Smooth muscle cell (in vitro differentiated cells): ENCODE results near the gene LRP5. TPM values are rescaled to one million over a fixed set of nuclear protein-coding genes. Genes with fewer than 3 reads are reported as not detected.

Experiments
- DNase-seq: peaks from one replicate; lab custom pipeline; 2025; ENCODE audit not compliant: unreplicated experiment; lab: John Stamatoyannopoulos, UW
- H2AFZ ChIP-seq: fragments of 200-600 bp; sonication (generic); 2 replicates; pipeline ENCODE4 v1.6.0; 2016; ENCODE audit warnings: antibody characterized with exemption, low read depth, mild to moderate bottlenecking
- H3F3A ChIP-seq: fragments of 200-600 bp; sonication (generic); 2 replicates; pipeline ENCODE4 v1.6.0; 2017; ENCODE audit warnings: antibody characterized with exemption, low read depth
- H3K27ac ChIP-seq: fragments of 200-600 bp; sonication (generic); 2 replicates; pipeline ENCODE4 v1.5.1; 2016; ENCODE audit warnings: low read depth, mild to moderate bottlenecking
- H3K27me3 ChIP-seq: fragments of 200-600 bp; sonication (generic); 2 replicates; pipeline ENCODE4 v1.6.1; 2016; ENCODE audit warnings: low read depth, mild to moderate bottlenecking
- H3K36me3 ChIP-seq: fragments of 200-600 bp; sonication (generic); 2 replicates; pipeline ENCODE4 v1.5.1; 2016; ENCODE audit warnings: low read depth
- H3K4me1 ChIP-seq: fragments of 200-600 bp; sonication (generic); 2 replicates; pipeline ENCODE4 v1.5.1; 2016; ENCODE audit warnings: low read depth
- H3K4me2 ChIP-seq: fragments of 200-600 bp; sonication (generic); 2 replicates; pipeline ENCODE4 v1.6.0; 2016; ENCODE audit warnings: mild to moderate bottlenecking
- H3K4me3 ChIP-seq: fragments of 200-600 bp; sonication (generic); 2 replicates; pipeline ENCODE4 v1.5.1; 2016; ENCODE audit warnings: mild to moderate bottlenecking
- H3K79me2 ChIP-seq: fragments of 200-600 bp; sonication (generic); 2 replicates; pipeline ENCODE4 v1.6.0; 2016; ENCODE audit warnings: low read depth, mild to moderate bottlenecking
- H3K9ac ChIP-seq: fragments of 200-600 bp; sonication (generic); 2 replicates; pipeline ENCODE4 v1.6.0; 2016; ENCODE audit warnings: low read depth
- H3K9me3 ChIP-seq: fragments of 200-600 bp; sonication (generic); replicated peaks from 2 replicates; pipeline ENCODE4 v1.5.1; 2016; ENCODE audit warnings: low read depth
- H4K20me1 ChIP-seq: fragments of 200-600 bp; sonication (generic); 2 replicates; pipeline ENCODE4 v1.6.0; 2016; ENCODE audit warnings: low read depth
- WGBS: methylation state at CpG from one replicate; pipeline ENCODE4 v1.1.7; 2016; ENCODE audit warnings: low lambda C conversion rate; 5-methylcytosine and 5-hydroxymethylcytosine counted together
- polyA plus RNA-seq: library from polyadenylated mRNA; unstranded; fragments of >200 nt; fragmentation: Nextera tagmentation; extraction: Ambion mirVana; gene quantifications from 2 replicates; pipeline ENCODE4 v1.2.1, GENCODE V29; 2016
- total RNA-seq: library from RNA; depleted of rRNA; stranded (reverse); fragments of >200 nt; gene quantifications from 2 replicates; pipeline ENCODE4 v1.2.3, GENCODE V29; 2014
- TF ChIP-seq, protein P1 (sequence below): fragments of 200-600 bp; sonication (generic); IDR thresholded peaks from 2 replicates; pipeline ENCODE4 v1.5.1; 2017; ENCODE audit warnings: borderline replicate concordance, mild to moderate bottlenecking, antibody characterized with exemption; ENCODE audit not compliant: insufficient read depth, poor library complexity, severe bottlenecking

The LRP5 gene
- total and polyA plus RNA-seq, 2 experiments from 2014 or later = 16.1 to 26.6 TPM

DNA sequence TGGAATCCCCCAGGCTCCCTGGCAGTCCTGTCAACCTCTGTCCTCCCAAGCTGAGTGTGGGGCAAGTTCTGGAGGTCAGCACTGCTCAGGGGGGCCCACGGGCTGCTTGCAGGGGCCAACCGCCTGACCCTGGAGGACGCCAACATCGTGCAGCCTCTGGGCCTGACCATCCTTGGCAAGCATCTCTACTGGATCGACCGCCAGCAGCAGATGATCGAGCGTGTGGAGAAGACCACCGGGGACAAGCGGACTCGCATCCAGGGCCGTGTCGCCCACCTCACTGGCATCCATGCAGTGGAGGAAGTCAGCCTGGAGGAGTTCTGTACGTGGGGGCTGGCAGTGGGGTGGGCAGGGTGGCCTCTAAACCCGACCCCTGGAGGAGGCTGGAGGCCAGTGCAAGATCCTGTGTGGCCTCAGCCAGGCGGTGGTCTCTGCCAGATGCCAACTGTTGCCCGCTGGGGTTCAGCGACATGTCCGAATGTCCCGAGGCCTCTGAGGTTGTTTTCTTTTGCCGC, 113.5 kb downstream of the LRP5 start:
- H3K9ac ChIP-seq = no peak overlapping the region
- H2AFZ ChIP-seq = no peak overlapping the region
- peaks cover 13% of the 10 kb centered on the region for H3K36me3 ChIP-seq
- H3K27me3 ChIP-seq = no peaks in the 10 kb centered on the region
- DNase-seq = no peak
- WGBS = 95% methylated on average over 21 of the region's 21 CpGs
- no peak overlapping the region for H3K4me3 ChIP-seq
- H3K4me2 ChIP-seq = no peak overlapping the region
- no peaks in the 10 kb centered on the region for H3K79me2 ChIP-seq
- TF ChIP-seq, protein P1, sequence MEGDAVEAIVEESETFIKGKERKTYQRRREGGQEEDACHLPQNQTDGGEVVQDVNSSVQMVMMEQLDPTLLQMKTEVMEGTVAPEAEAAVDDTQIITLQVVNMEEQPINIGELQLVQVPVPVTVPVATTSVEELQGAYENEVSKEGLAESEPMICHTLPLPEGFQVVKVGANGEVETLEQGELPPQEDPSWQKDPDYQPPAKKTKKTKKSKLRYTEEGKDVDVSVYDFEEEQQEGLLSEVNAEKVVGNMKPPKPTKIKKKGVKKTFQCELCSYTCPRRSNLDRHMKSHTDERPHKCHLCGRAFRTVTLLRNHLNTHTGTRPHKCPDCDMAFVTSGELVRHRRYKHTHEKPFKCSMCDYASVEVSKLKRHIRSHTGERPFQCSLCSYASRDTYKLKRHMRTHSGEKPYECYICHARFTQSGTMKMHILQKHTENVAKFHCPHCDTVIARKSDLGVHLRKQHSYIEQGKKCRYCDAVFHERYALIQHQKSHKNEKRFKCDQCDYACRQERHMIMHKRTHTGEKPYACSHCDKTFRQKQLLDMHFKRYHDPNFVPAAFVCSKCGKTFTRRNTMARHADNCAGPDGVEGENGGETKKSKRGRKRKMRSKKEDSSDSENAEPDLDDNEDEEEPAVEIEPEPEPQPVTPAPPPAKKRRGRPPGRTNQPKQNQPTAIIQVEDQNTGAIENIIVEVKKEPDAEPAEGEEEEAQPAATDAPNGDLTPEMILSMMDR = no peak
- H4K20me1 ChIP-seq = no peaks in the 10 kb centered on the region
- no peaks in the 10 kb centered on the region for H3F3A ChIP-seq
- H3K27ac ChIP-seq = no peak overlapping the region
- H3K4me1 ChIP-seq = no peaks in the 10 kb centered on the region
- H3K9me3 ChIP-seq = peaks cover 11% of the 10 kb centered on the region

DNA sequence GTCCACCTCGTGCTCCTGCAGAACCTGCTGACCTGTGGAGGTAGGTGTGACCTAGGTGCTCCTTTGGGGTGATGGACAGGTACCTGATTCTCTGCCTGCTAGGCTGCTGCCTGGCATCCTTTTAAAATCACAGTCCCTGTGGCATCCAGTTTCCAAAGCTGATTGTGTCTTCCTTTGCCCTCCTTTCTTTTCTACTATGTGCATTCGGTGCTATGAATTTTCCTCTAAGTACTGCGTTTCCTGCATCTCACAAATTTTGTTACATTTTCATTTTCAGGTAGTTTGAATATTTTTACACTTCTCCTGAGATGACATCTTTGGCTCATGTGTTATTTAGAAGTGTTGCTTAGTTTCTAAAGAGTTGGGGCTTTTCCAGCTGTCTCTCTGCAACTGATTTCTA, 117.3 kb downstream of the LRP5 start:
- no peaks in the 10 kb centered on the region for H3K79me2 ChIP-seq
- no peak overlapping the region for H3K4me3 ChIP-seq
- H2AFZ ChIP-seq = no peak overlapping the region
- H3F3A ChIP-seq = no peaks in the 10 kb centered on the region
- no peaks in the 10 kb centered on the region for H3K27me3 ChIP-seq
- peaks cover 11% of the 10 kb centered on the region for H3K9me3 ChIP-seq
- DNase-seq = no peak
- H3K4me2 ChIP-seq = no peak overlapping the region
- peaks cover 13% of the 10 kb centered on the region for H3K36me3 ChIP-seq
- WGBS = 100% methylated on average over 3 of the region's 3 CpGs
- no peak overlapping the region for H3K27ac ChIP-seq
- no peaks in the 10 kb centered on the region for H3K4me1 ChIP-seq
- no peak overlapping the region for H3K9ac ChIP-seq
- no peaks in the 10 kb centered on the region for H4K20me1 ChIP-seq
- TF ChIP-seq, protein P1 = no peak

DNA sequence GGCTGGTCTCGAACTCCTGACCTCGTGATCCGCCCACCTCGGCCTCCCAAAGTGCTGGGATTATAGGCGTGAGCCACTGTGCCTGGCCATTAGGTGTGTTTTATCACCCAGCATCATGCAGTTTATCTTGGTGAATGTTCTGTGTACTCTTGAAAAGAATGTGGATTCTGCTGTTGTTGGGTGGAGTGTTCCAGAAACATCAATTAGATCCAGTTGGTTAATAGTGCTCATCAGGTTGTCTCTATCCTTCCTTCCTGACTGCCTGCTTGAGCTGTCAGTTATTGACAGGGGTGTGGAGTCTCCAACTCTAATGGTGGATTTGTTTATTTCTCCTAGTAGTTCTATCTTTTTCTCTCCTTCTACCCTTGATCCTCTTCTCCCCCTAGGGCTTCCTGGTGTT, 118.0 kb downstream of the LRP5 start:
- H3K36me3 ChIP-seq = peaks cover 13% of the 10 kb centered on the region
- no peak overlapping the region for H2AFZ ChIP-seq
- H3K9ac ChIP-seq = no peak overlapping the region
- H3K4me3 ChIP-seq = no peak overlapping the region
- WGBS = over 99% methylated on average over 5 of the region's 5 CpGs
- no peaks in the 10 kb centered on the region for H3K79me2 ChIP-seq
- TF ChIP-seq, protein P1 = no peak
- no peak overlapping the region for H3K27ac ChIP-seq
- no peak overlapping the region for H3K4me2 ChIP-seq
- peaks cover 11% of the 10 kb centered on the region for H3K9me3 ChIP-seq
- H3K27me3 ChIP-seq = no peaks in the 10 kb centered on the region
- no peaks in the 10 kb centered on the region for H3K4me1 ChIP-seq
- DNase-seq = no peak
- no peaks in the 10 kb centered on the region for H3F3A ChIP-seq
- no peaks in the 10 kb centered on the region for H4K20me1 ChIP-seq

DNA sequence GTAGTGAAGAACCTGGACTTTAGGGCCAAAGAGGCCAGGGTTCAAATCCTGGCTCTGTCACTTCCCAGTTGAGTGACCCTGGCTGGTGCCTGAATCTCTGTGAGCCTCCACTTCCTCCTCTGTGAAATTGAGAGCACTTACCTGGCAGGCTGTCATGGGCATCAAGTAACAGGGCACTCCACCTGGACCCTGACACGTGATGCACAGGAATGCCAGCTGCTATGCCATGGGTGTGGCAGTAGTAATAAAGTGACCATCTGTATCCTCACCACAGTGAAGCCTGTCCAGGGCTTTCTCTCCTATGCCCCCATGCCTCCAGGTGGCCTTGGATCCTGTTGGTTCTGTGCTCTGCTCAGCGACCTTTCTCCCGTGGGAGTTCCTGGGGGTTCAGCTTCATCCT, 118.4 kb downstream of the LRP5 start:
- H4K20me1 ChIP-seq = no peaks in the 10 kb centered on the region
- no peaks in the 10 kb centered on the region for H3K4me1 ChIP-seq
- no peak overlapping the region for H3K4me3 ChIP-seq
- H2AFZ ChIP-seq = no peak overlapping the region
- H3K4me2 ChIP-seq = no peak overlapping the region
- H3K9ac ChIP-seq = no peak overlapping the region
- H3K27ac ChIP-seq = no peak overlapping the region
- peaks cover 13% of the 10 kb centered on the region for H3K36me3 ChIP-seq
- no peaks in the 10 kb centered on the region for H3K79me2 ChIP-seq
- H3K9me3 ChIP-seq = peaks cover 11% of the 10 kb centered on the region
- H3F3A ChIP-seq = no peaks in the 10 kb centered on the region
- no peaks in the 10 kb centered on the region for H3K27me3 ChIP-seq
- TF ChIP-seq, protein P1 = no peak
- no peak for DNase-seq
- whole genome bisulfite sequencing = 80% methylated on average over 3 of the region's 3 CpGs
